ENCODE measurements around the gene REL.

The REL gene

GRCh38 chr2:60957643-60958042, 76.3 kb downstream of the REL start:
- Histone ChIP-seq H3K36me3 (ENCODE audit: low read length) (peaks cover 11% of the 10 kb centered on the region), H3K9ac (ENCODE audit: low read length) (no peak overlapping the region), H3K9me2 (replicated peaks; ENCODE audit: insufficient read depth, low read length) (no peaks in the 10 kb centered on the region), H3K9me3 (ENCODE audit: insufficient read depth, low read length) (no peaks in the 10 kb centered on the region), H3F3A (ENCODE audit: insufficient read depth) (peaks cover 8% of the 10 kb centered on the region), H3K4me2 (ENCODE audit: low read depth, low read length, poor library complexity, severe bottlenecking) (no peak overlapping the region), H4K20me1 (ENCODE audit: low read depth, low read length) (no peaks in the 10 kb centered on the region), H2AFZ (ENCODE audit: low read depth, low read length, severe bottlenecking) (no peak overlapping the region), H3K4me3 (ENCODE audit: insufficient read depth, low read length, poor library complexity, severe bottlenecking) (no peak overlapping the region), H3K27ac (ENCODE audit: low read depth, low read length) (no peak overlapping the region), H3K79me2 (ENCODE audit: insufficient read depth, low read length) (no peaks in the 10 kb centered on the region), H3K27me3 (ENCODE audit: low read length) (no peaks in the 10 kb centered on the region)
- TF ChIP-seq CTCF (IDR thresholded peaks at IDR 0.05; ENCODE audit: insufficient read depth, low read length, poor library complexity, severe bottlenecking) (no peak), EZH2phosphoT487 (conservative IDR thresholded peaks at IDR 0.05; ENCODE audit: low read length) (no peak)

- H3K79me2 ChIP-seq (ENCODE audit: insufficient read depth, low read length): no peaks in the 10 kb centered on the region
- no peaks in the 10 kb centered on the region for H3K9me2 ChIP-seq (replicated peaks; ENCODE audit: insufficient read depth, low read length)
- no peak overlapping the region for H3K27ac ChIP-seq (ENCODE audit: low read depth, low read length)
- no peaks in the 10 kb centered on the region for H3K27me3 ChIP-seq (ENCODE audit: low read length)
- no peaks in the 10 kb centered on the region for H3K9me3 ChIP-seq (ENCODE audit: insufficient read depth, low read length)
- H3K9ac ChIP-seq (ENCODE audit: low read length): no peak overlapping the region
- no peaks in the 10 kb centered on the region for H4K20me1 ChIP-seq (ENCODE audit: low read depth, low read length)
- no peak overlapping the region for H3K4me3 ChIP-seq (ENCODE audit: insufficient read depth, low read length, poor library complexity, severe bottlenecking)
- peaks cover 4% of the 10 kb centered on the region for H3K36me3 ChIP-seq (ENCODE audit: low read length)
- no peak for TF ChIP-seq CTCF (IDR thresholded peaks at IDR 0.05; ENCODE audit: insufficient read depth, low read length, poor library complexity, severe bottlenecking)
- no peak for TF ChIP-seq EZH2phosphoT487 (conservative IDR thresholded peaks at IDR 0.05; ENCODE audit: low read length)
- no peak overlapping the region for H2AFZ ChIP-seq (ENCODE audit: low read depth, low read length, severe bottlenecking)
- H3F3A ChIP-seq (ENCODE audit: insufficient read depth): peaks cover 8% of the 10 kb centered on the region
- no peak overlapping the region for H3K4me2 ChIP-seq (ENCODE audit: low read depth, low read length, poor library complexity, severe bottlenecking)
These were observed 77.0 kb downstream of the REL start for GRCh38 chr2:60958361-60958760.

- H3K4me2 ChIP-seq (ENCODE audit: low read depth, low read length, poor library complexity, severe bottlenecking): no peak overlapping the region
These were observed 77.4 kb downstream of the REL start for GRCh38 chr2:60958800-60959199.

More at GRCh38 chr2:60958800-60959199, 77.4 kb downstream of the REL start:
- Histone ChIP-seq H3K4me3 (ENCODE audit: insufficient read depth, low read length, poor library complexity, severe bottlenecking) (no peak overlapping the region), H3F3A (ENCODE audit: insufficient read depth) (peaks cover 8% of the 10 kb centered on the region), H4K20me1 (ENCODE audit: low read depth, low read length) (no peaks in the 10 kb centered on the region), H2AFZ (ENCODE audit: low read depth, low read length, severe bottlenecking) (no peak overlapping the region), H3K9ac (ENCODE audit: low read length) (no peak overlapping the region), H3K9me3 (ENCODE audit: insufficient read depth, low read length) (no peaks in the 10 kb centered on the region), H3K27me3 (ENCODE audit: low read length) (no peaks in the 10 kb centered on the region), H3K36me3 (ENCODE audit: low read length) (no peaks in the 10 kb centered on the region), H3K79me2 (ENCODE audit: insufficient read depth, low read length) (no peaks in the 10 kb centered on the region), H3K9me2 (replicated peaks; ENCODE audit: insufficient read depth, low read length) (no peaks in the 10 kb centered on the region), H3K27ac (ENCODE audit: low read depth, low read length) (no peak overlapping the region)
- TF ChIP-seq CTCF (IDR thresholded peaks at IDR 0.05; ENCODE audit: insufficient read depth, low read length, poor library complexity, severe bottlenecking): no peak
- no peak for TF ChIP-seq EZH2phosphoT487 (conservative IDR thresholded peaks at IDR 0.05; ENCODE audit: low read length)
